Effector memory CD8-positive, alpha-beta T cell (primary cell): ENCODE results near the gene ANP32E.
A peak's percentile ranks its signal among the peaks of the same experiment; 100 is the strongest.
"Not testable (repeated sequence)": the region's sequence is repeated elsewhere in the genome, so short reads cannot be mapped to it uniquely, and the experiment has no call there.

ENCODE experiments used
- ATAC-seq: fragments of 150-1000 bp; cut with Tn5 transposase; replicated peaks from 2 replicates; pipeline ENCODE4 v1.10.0; 2021; ENCODE audit warnings: mild to moderate bottlenecking, moderate library complexity
- DNase-seq, 3 experiments: peaks; one replicate each; pipeline ENCODE4 v3.0.0; 2021
- H3K27ac Mint-ChIP-seq, 2 donors: one replicate each; pipeline ENCODE4 v1.8.0; 2022; ENCODE audit warnings: mild to moderate bottlenecking in 2 of 2, mixed read lengths in 2 of 2, moderate library complexity in 2 of 2
- H3K27me3 Mint-ChIP-seq, 2 donors: one replicate each; pipeline ENCODE4 v1.8.0; 2022; ENCODE audit warnings: mixed read lengths in 2 of 2
- H3K36me3 Mint-ChIP-seq: one replicate; pipeline ENCODE4 v1.8.0; 2022; ENCODE audit warnings: mild to moderate bottlenecking, moderate library complexity, mixed read lengths; ENCODE audit not compliant: insufficient read depth
- H3K4me1 Mint-ChIP-seq, 2 donors: one replicate each; pipeline ENCODE4 v1.8.0; 2022; ENCODE audit warnings: low read depth in 2 of 2, mixed read lengths in 2 of 2
- H3K4me3 Mint-ChIP-seq, 2 donors: one replicate each; pipeline ENCODE4 v1.8.0; 2022; ENCODE audit warnings: mild to moderate bottlenecking in 2 of 2, mixed read lengths in 2 of 2, moderate library complexity in 2 of 2
- H3K9me3 Mint-ChIP-seq, 2 donors: one replicate each; pipeline ENCODE4 v1.8.0; 2022; ENCODE audit warnings: mixed read lengths in 2 of 2

Gene ANP32E

DNA sequence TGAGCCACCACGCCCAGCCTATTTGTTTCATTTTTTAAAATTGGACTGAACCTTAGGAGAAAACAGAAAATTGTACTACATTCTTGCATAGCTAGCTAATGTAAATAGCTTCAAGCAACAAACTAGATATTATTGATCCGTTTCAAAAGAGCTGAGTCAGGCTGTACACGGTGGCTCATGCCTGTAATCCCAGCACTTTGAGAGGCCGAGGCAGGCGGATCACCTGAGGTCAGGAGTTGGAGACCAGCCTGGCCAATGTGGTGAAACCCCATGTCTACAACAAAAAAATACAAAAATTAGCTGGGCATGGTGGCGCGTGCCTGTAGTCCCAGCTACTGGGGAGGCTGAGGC lies 49.5 kb downstream of the ANP32E start:
- H3K27me3 Mint-ChIP-seq, H3K27ac Mint-ChIP-seq, H3K36me3 Mint-ChIP-seq, ATAC-seq, H3K4me1 Mint-ChIP-seq, H3K9me3 Mint-ChIP-seq, DNase-seq: not testable (repeated sequence)
- peak overlapping the region in 1 of 2 donors; percentile 55 for H3K4me3 Mint-ChIP-seq

DNA sequence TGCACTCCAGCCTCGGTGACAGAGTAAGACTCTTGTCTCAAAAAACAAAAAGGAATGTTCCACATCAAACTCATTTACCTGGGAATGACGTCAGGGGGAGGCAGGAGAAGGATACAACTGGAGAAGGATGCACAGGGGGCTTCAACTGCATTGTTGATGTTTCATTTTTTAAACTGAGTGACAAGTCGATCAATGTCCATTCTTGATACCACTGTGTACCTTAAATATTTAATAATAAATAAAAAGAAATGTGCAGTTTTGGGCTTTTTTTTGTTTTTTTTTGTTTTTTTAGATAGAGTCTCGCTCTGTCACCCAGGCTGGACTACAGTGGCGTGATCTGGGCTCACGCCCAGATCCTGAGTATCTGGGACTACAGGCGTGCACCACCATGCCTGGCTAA lies 50.4 kb downstream of the ANP32E start:
- no peak for ATAC-seq
- H3K4me3 Mint-ChIP-seq, result no peak overlapping the region
- H3K4me1 Mint-ChIP-seq, result peaks cover 2 to 8% of the 10 kb centered on the region in 2 donors
- no peak overlapping the region for H3K27ac Mint-ChIP-seq
- DNase-seq, result no peak
- no peaks in the 10 kb centered on the region for H3K9me3 Mint-ChIP-seq
- H3K36me3 Mint-ChIP-seq, result no peaks in the 10 kb centered on the region
- peaks cover 0 to 8% of the 10 kb centered on the region in 2 donors for H3K27me3 Mint-ChIP-seq

DNA sequence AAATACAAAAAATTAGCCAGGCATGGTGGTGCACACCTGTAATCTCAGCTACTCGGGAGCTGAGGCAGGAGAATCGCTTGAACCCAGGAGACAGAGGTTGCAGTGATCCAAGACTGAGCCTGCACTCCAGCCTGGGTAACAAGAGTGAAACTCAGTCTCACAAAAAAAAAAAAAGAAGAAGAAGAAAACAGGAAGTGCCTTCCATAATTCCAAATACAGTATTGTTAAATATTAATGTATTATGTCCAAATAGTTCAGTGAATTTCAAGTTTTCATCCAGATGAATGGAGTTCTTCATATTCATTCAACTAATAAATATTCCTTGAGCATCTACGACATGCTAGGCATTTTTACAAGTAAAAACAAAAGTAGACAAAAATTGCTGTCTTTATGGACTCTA lies 52.9 kb downstream of the ANP32E start:
- peaks cover 2 to 8% of the 10 kb centered on the region in 2 donors for H3K4me1 Mint-ChIP-seq
- no peak for ATAC-seq
- DNase-seq, result no peak

DNA sequence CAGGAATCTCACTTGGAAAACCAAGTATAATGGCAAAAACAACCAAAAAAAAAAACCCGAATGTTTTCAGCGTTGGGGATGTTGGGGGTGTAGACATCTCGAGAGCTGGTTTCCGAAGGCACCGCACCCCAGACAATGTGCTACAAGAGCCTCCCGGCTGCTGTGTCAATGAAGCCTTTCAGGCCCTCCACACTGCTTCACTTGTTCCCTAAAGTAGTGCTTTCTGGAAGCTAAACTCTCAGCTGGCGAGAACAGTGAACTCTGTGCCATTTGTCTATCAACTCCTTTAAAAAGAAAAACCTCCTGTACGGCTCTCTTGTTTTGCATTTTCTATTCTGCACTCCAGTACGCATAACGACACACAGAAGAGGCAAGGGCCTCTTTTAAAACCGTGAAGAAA lies 53.7 kb downstream of the ANP32E start:
- no peak for ATAC-seq
- DNase-seq, result no peak
- H3K9me3 Mint-ChIP-seq, result no peaks in the 10 kb centered on the region
- no peaks in the 10 kb centered on the region for H3K27me3 Mint-ChIP-seq
- H3K36me3 Mint-ChIP-seq, result no peaks in the 10 kb centered on the region
- no peak overlapping the region for H3K27ac Mint-ChIP-seq
- no peak overlapping the region for H3K4me3 Mint-ChIP-seq
- peaks cover 1 to 3% of the 10 kb centered on the region in 2 donors for H3K4me1 Mint-ChIP-seq

More for the DNA sequence above, 52.9 kb downstream of the ANP32E start:
- Mint-ChIP-seq H3K4me3 (no peak overlapping the region), H3K27ac (no peak overlapping the region), H3K9me3 (no peaks in the 10 kb centered on the region), H3K36me3 (no peaks in the 10 kb centered on the region), H3K27me3 (no peaks in the 10 kb centered on the region)

DNA sequence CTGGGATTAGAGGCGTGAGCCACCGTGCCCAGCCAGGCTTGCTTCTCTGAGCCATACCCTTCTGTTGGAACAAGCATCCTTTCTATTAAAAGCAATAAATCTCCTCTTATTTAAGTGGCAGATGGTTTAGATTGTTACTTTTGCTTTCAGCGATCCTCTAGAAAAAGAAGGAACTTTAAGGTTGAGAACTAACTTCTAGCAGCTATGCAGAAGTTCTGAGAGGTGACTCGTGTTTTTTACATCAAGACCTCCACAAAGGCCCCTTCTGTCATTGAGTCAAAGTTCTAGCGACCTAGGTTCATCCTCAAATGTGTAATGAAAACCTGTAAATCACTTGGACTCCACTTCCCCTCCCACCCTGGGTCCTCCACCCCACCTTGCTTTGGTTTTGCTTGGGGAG lies 55.4 kb downstream of the ANP32E start:
- H3K4me1 Mint-ChIP-seq, result no peaks in the 10 kb centered on the region
- H3K36me3 Mint-ChIP-seq, result peaks cover 3% of the 10 kb centered on the region
- H3K9me3 Mint-ChIP-seq, result no peaks in the 10 kb centered on the region
- H3K4me3 Mint-ChIP-seq, result no peak overlapping the region
- no peak overlapping the region for H3K27ac Mint-ChIP-seq
- no peak for DNase-seq
- no peak for ATAC-seq
- H3K27me3 Mint-ChIP-seq, result no peaks in the 10 kb centered on the region

DNA sequence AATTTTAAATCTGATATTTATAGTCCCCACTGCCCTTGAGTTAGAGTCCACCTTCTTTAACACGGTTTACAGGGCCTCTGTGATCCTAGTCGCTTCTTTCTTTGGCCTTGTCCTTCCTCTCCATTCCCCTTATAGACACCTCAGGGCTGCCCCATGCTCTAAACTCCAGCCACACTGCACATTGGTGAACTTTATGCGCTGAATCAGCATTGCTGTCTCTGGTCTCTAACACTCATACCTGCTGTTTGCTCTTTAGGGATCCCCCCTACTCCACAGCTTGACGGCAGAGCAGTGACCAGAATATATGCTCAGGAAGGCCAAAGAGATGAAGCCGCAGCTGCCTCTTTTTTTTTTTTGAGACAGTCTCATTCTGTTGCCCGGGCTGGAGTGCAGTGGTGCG lies 56.0 kb downstream of the ANP32E start:
- no peak for ATAC-seq
- no peak for DNase-seq
- peaks cover 3% of the 10 kb centered on the region for H3K36me3 Mint-ChIP-seq
- H3K4me3 Mint-ChIP-seq, result no peak overlapping the region
- H3K27ac Mint-ChIP-seq, result no peak overlapping the region
- no peaks in the 10 kb centered on the region for H3K4me1 Mint-ChIP-seq
- no peaks in the 10 kb centered on the region for H3K9me3 Mint-ChIP-seq
- H3K27me3 Mint-ChIP-seq, result no peaks in the 10 kb centered on the region

DNA sequence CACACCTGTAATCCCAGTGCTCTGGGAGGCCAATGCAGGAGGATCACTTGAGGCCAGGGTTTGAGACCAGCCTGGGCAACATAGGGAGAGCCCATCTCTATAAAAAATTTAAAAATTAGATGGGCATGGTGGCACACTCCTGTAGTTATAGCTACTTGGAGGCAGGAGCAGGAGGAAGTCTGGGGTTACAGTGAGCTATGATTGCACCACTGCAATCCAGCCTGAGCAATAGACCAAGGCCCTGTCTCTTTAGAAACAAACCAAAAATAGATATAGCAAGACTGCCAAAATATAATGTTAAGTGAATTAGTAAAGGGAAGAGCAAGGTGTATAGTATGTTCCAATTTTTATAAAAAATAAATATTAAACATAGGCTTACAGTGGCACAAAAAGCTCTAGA lies 57.4 kb downstream of the ANP32E start:
- ATAC-seq (no peak), DNase-seq (no peak)
- Mint-ChIP-seq H3K27ac (peak overlapping the region in 1 of 2 donors; percentile 38), H3K36me3 (peaks cover 3% of the 10 kb centered on the region), H3K4me3 (no peak overlapping the region), H3K9me3 (no peaks in the 10 kb centered on the region), H3K27me3 (no peaks in the 10 kb centered on the region), H3K4me1 (no peaks in the 10 kb centered on the region)

DNA sequence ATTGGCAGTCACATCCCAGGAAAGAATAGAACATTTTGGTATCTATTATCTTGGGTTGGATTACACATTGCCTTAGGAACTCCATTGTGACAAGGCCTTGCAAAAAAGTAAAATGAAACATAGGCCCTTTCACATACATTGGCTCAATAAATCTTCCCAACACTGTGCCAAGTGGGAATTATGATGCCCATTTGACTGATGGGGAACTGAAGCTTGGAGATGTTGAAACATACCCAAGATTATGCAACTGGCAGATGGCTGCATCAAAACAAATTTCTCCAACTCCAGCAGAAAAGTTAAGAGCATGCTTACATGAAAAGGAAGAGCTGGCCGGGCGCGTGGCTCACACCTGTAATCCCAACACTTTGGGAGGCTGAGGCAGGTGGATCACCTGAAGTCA lies 59.3 kb downstream of the ANP32E start:
- ATAC-seq (no peak), DNase-seq (no peak)
- Mint-ChIP-seq H3K27me3 (no peaks in the 10 kb centered on the region), H3K36me3 (peaks cover 3% of the 10 kb centered on the region), H3K4me3 (no peak overlapping the region), H3K9me3 (no peaks in the 10 kb centered on the region), H3K4me1 (no peaks in the 10 kb centered on the region), H3K27ac (no peak overlapping the region)

DNA sequence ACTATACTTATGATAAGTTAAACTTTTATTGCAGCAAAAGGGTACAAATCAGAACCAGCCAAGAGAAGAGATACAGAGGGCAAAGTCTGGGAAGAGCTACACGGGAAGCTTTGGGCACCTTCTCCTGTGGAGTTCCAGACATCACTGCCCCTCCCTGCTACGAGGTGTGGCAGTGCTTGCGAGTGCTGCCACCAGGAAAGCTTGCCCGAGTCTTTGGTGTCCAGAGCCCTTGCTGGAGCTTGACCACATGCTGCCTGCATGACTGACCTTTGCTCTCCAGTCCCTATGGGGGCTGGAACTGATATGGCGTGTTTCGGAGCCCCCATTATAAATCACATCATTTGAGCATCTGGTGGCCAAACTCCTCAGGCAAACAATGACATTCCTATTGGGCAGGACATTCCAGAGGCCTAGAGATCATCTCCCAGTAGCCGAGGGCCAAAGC lies 62.7 kb downstream of the ANP32E start:
- Mint-ChIP-seq H3K27ac (no peak overlapping the region), H3K4me1 (no peaks in the 10 kb centered on the region), H3K4me3 (no peak overlapping the region), H3K27me3 (no peaks in the 10 kb centered on the region), H3K9me3 (no peaks in the 10 kb centered on the region), H3K36me3 (peaks cover 3% of the 10 kb centered on the region)
- ATAC-seq (no peak), DNase-seq (no peak)

DNA sequence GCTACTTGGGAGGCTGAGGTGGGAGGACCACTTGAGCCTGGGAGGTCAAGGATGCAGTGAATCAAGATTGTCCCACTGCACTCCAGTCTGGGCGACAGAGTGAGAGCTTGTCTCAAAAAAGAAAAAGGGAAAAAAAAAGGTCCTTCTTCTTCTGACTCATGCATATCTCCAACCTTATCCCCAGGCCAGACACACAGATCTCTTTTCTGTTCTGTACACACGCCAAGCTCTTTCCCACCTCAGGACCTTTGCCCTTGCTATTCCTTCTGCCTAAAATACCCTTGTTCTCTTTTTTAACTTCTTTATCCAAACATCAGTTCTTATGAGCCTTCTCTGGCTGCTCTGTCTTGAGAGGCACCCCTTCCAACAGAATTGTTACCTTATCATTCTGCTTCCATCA lies 64.1 kb downstream of the ANP32E start:
- Mint-ChIP-seq H3K4me1 (no peaks in the 10 kb centered on the region), H3K27ac (no peak overlapping the region), H3K4me3 (no peak overlapping the region), H3K9me3 (no peaks in the 10 kb centered on the region), H3K36me3 (peaks cover 3% of the 10 kb centered on the region), H3K27me3 (no peaks in the 10 kb centered on the region)
- ATAC-seq (no peak), DNase-seq (no peak)

DNA sequence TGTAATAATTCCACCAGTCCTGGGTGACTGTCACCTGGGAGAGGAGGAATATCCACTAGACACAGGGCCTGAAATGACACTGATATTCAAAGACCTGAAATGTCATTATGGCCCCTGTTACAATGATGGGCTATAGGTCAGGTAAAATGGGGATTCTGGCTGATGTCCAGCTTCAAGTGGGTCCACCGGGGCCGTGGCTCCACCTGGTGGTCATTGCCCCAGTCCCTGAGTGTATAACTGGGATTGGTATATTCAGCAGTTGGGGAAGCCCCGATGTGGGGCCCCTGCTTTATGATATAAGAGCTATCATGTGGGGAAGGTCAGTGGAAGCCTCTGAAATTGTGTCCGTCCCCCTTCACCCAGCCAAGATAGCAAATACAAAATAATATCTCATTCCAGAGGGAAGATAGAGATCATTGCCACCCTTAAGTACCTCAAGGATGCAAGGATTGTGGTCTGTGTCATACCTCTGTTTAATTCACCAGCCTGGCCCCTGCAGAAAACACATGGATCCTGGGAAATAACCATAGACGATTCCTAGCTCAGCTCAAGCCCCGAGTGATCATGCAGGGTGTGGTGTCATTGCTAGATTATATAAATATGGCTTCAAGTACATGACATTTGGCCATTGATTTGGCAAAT lies 66.8 kb downstream of the ANP32E start:
- Mint-ChIP-seq H3K4me3 (no peak overlapping the region), H3K4me1 (no peaks in the 10 kb centered on the region), H3K27ac (no peak overlapping the region), H3K36me3 (no peaks in the 10 kb centered on the region), H3K9me3 (no peaks in the 10 kb centered on the region), H3K27me3 (no peaks in the 10 kb centered on the region)
- ATAC-seq (peak; percentile 75), DNase-seq (peak; percentile 46 to 50 (median 48))
